HepG2 (cell line): Measurements from ENCODE around the gene DNAJC5. TPM values are rescaled to one million over a fixed set of nuclear protein-coding genes. Genes with fewer than 3 reads are reported as not detected.

Source experiments
- GATAD1 ChIP-seq: IDR thresholded peaks from 2 replicates; pipeline ENCODE4 v1.6.1; 2016; ENCODE audit warnings: missing genetic modification reagents, missing compliant biosample characterization
- JARID2 ChIP-seq: sonication (generic); formaldehyde crosslinking; IDR thresholded peaks from 2 replicates; pipeline ENCODE4 v1.8.1; 2023; ENCODE audit warnings: missing genetic modification reagents, inconsistent platforms; ENCODE audit not compliant: insufficient replicate concordance
- MATR3 ChIP-seq: sonication (generic); formaldehyde crosslinking; IDR thresholded peaks from 2 replicates; pipeline ENCODE4 v1.4.0; 2020; ENCODE audit warnings: missing genetic modification reagents
- MIER3 ChIP-seq: IDR thresholded peaks from 2 replicates; pipeline ENCODE4 v1.6.1; 2016; ENCODE audit warnings: missing compliant biosample characterization, borderline replicate concordance
- NFKB2 ChIP-seq: sonication (generic); formaldehyde crosslinking; IDR thresholded peaks from 2 replicates; pipeline ENCODE4 v1.4.0; 2020; ENCODE audit warnings: missing genetic modification reagents, borderline replicate concordance
- PAX8 ChIP-seq: sonication (generic); formaldehyde crosslinking; IDR thresholded peaks from 2 replicates; pipeline ENCODE4 v1.8.0; 2022; ENCODE audit warnings: mild to moderate bottlenecking, missing genetic modification reagents, borderline replicate concordance
- SYNCRIP ChIP-seq: fragments of 200-400 bp; formaldehyde crosslinking; IDR thresholded peaks from 2 replicates; pipeline ENCODE4 v1.6.1; 2018; ENCODE audit warnings: mild to moderate bottlenecking, low read depth, low read length; ENCODE audit not compliant: insufficient read depth
- TMF1 ChIP-seq: sonication (generic); formaldehyde crosslinking; IDR thresholded peaks from 2 replicates; pipeline ENCODE4 v1.8.1; 2022; ENCODE audit warnings: low read depth, missing genetic modification reagents
- ZIK1 ChIP-seq: sonication (generic); formaldehyde crosslinking; IDR thresholded peaks from 2 replicates; pipeline ENCODE4 v1.5.0; 2020; ENCODE audit warnings: mild to moderate bottlenecking, low read depth, missing genetic modification reagents, borderline replicate concordance
- ZNF761 ChIP-seq: sonication (generic); formaldehyde crosslinking; conservative IDR thresholded peaks from 2 replicates; pipeline ENCODE4 v1.4.0; 2020; ENCODE audit warnings: mild to moderate bottlenecking, missing genetic modification reagents
- ZNF768 ChIP-seq: sonication (generic); formaldehyde crosslinking; IDR thresholded peaks from 2 replicates; pipeline ENCODE4 v1.4.0; 2020; ENCODE audit warnings: missing genetic modification reagents
- ZNF776 ChIP-seq: sonication (generic); formaldehyde crosslinking; IDR thresholded peaks from 2 replicates; pipeline ENCODE4 v1.4.0; 2020; ENCODE audit warnings: mild to moderate bottlenecking, missing genetic modification reagents
- ZNF878 ChIP-seq: sonication (generic); formaldehyde crosslinking; IDR thresholded peaks from 2 replicates; pipeline ENCODE4 v1.8.1; 2023; ENCODE audit warnings: mild to moderate bottlenecking, missing genetic modification reagents, moderate library complexity
- polyA plus RNA-seq, 8 experiments: library from polyadenylated mRNA; depleted of rRNA in 3 of 8; stranded (reverse) in 7 of 8; unstranded in 1 of 8; fragments of >200 nt; fragmentation: Illumina TruSeq in 4 of 8; extraction: Trizol in 4 of 8; gene quantifications; 2 replicates each; pipeline versions ENCODE4 v1.2.1 to v1.2.3, GENCODE V29; 2011 to 2016; ENCODE audit warnings: low read depth in 4 of 8, missing spikeins in 1 of 8, mixed read lengths in 1 of 8; ENCODE audit not compliant: insufficient read depth in 1 of 8
- total RNA-seq, 5 experiments: library from RNA; depleted of rRNA; stranded (reverse); fragments of >200 nt; fragmentation: Illumina TruSeq; extraction: Trizol; gene quantifications; 2 replicates each; pipeline ENCODE4 v1.2.3, GENCODE V29; 2016; ENCODE audit warnings: low read depth in 1 of 5
- TF ChIP-seq, protein P1 (sequence below): sonication (generic); formaldehyde crosslinking; IDR thresholded peaks from 2 replicates; pipeline ENCODE4 v1.4.0; 2020; ENCODE audit warnings: missing genetic modification reagents, borderline replicate concordance
- TF ChIP-seq, protein P2 (sequence below): IDR thresholded peaks from 2 replicates; pipeline ENCODE4 v1.6.1; 2016; ENCODE audit warnings: missing compliant biosample characterization, missing genetic modification reagents, borderline replicate concordance
- TF ChIP-seq, protein P3 (sequence below): sonication (generic); formaldehyde crosslinking; IDR thresholded peaks from 2 replicates; pipeline ENCODE4 v1.8.0; 2022; ENCODE audit warnings: missing genetic modification reagents, mild to moderate bottlenecking, moderate library complexity, borderline replicate concordance
- TF ChIP-seq, protein P4 (sequence below): sonication (generic); formaldehyde crosslinking; IDR thresholded peaks from 2 replicates; pipeline ENCODE4 v1.4.0; 2020; ENCODE audit warnings: missing genetic modification reagents

Gene DNAJC5
- total and polyA plus RNA-seq, 2 of the 13 experiments (the other 11 are each of a cell fraction or from before 2014, with no cell fraction given), result 42.8 to 64.5 TPM

DNA sequence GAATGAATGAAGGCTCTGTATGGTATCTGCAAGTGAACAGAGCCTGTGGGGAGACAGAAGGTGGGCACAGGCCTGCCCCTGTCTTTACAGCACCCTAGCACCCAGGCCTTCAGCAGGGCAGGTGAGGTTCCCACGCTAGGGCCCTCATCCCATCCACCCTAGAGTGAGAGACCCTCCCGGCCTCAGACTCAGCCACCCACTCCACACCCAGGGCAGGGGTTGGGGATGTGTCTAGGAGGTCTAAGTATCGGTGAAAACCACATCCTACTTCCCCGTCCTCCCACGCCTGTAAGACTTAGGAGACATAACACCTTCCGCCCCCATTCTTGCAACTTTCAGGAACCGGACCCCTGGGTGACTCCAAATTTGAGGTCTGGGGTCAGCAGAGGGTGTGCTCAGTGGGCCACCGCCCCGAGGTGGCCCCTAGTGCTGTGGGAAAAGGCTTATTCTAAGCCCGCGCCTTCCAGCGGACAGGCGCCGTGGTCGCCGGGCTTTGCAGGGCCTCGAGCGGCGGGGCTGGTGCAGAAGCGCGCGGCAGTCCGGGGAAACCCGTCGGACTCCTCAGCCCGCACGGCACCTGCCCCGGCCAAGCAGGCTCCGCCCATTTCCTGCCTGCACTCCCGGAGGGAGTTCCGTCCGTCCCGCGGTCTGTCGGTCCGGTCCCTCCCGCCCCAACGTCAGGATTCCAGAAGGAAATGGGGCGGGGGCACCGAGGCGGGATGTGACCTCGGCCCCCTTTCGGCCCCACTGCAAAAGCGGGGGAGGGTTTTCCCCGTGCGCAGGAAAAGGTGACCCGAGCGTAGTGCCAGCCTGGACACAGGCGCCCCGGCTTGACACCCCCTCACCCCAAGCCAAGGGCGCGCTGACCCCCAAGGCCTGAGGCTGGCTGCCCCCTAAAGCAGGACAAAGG, 83.6 kb downstream of the DNAJC5 start (continued):
- no peak; the same call in 1 of the 2 replicates for TF ChIP-seq ZNF776 (CRISPR knock-in tag)
- TF ChIP-seq JARID2, result no peak
- TF ChIP-seq ZNF878 (CRISPR knock-in tag), result 0 out of 2 replicates have a peak, but pooled peaks have one; percentile 38
- TF ChIP-seq, protein P1, sequence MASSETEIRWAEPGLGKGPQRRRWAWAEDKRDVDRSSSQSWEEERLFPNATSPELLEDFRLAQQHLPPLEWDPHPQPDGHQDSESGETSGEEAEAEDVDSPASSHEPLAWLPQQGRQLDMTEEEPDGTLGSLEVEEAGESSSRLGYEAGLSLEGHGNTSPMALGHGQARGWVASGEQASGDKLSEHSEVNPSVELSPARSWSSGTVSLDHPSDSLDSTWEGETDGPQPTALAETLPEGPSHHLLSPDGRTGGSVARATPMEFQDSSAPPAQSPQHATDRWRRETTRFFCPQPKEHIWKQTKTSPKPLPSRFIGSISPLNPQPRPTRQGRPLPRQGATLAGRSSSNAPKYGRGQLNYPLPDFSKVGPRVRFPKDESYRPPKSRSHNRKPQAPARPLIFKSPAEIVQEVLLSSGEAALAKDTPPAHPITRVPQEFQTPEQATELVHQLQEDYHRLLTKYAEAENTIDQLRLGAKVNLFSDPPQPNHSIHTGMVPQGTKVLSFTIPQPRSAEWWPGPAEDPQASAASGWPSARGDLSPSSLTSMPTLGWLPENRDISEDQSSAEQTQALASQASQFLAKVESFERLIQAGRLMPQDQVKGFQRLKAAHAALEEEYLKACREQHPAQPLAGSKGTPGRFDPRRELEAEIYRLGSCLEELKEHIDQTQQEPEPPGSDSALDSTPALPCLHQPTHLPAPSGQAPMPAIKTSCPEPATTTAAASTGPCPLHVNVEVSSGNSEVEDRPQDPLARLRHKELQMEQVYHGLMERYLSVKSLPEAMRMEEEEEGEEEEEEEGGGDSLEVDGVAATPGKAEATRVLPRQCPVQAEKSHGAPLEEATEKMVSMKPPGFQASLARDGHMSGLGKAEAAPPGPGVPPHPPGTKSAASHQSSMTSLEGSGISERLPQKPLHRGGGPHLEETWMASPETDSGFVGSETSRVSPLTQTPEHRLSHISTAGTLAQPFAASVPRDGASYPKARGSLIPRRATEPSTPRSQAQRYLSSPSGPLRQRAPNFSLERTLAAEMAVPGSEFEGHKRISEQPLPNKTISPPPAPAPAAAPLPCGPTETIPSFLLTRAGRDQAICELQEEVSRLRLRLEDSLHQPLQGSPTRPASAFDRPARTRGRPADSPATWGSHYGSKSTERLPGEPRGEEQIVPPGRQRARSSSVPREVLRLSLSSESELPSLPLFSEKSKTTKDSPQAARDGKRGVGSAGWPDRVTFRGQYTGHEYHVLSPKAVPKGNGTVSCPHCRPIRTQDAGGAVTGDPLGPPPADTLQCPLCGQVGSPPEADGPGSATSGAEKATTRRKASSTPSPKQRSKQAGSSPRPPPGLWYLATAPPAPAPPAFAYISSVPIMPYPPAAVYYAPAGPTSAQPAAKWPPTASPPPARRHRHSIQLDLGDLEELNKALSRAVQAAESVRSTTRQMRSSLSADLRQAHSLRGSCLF (CRISPR knock-in tag), result peak; percentile 78; the same call in 1 of the 2 replicates
- TF ChIP-seq SYNCRIP, result no peak
- peak; percentile 94; the same call in 1 of the 2 replicates for TF ChIP-seq NFKB2 (CRISPR knock-in tag)
- peak; percentile 86 for TF ChIP-seq GATAD1 (CRISPR knock-in tag)
- TF ChIP-seq MIER3 (CRISPR knock-in tag), result peak; percentile 78; the same call in 1 of the 2 replicates
- TF ChIP-seq TMF1 (CRISPR knock-in tag), result no peak
- TF ChIP-seq, protein P2, sequence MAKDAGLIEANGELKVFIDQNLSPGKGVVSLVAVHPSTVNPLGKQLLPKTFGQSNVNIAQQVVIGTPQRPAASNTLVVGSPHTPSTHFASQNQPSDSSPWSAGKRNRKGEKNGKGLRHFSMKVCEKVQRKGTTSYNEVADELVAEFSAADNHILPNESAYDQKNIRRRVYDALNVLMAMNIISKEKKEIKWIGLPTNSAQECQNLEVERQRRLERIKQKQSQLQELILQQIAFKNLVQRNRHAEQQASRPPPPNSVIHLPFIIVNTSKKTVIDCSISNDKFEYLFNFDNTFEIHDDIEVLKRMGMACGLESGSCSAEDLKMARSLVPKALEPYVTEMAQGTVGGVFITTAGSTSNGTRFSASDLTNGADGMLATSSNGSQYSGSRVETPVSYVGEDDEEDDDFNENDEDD (CRISPR knock-in tag), result peak; percentile 92
- no peak; the same call in 1 of the 2 replicates for TF ChIP-seq ZNF761
- TF ChIP-seq, protein P3, sequence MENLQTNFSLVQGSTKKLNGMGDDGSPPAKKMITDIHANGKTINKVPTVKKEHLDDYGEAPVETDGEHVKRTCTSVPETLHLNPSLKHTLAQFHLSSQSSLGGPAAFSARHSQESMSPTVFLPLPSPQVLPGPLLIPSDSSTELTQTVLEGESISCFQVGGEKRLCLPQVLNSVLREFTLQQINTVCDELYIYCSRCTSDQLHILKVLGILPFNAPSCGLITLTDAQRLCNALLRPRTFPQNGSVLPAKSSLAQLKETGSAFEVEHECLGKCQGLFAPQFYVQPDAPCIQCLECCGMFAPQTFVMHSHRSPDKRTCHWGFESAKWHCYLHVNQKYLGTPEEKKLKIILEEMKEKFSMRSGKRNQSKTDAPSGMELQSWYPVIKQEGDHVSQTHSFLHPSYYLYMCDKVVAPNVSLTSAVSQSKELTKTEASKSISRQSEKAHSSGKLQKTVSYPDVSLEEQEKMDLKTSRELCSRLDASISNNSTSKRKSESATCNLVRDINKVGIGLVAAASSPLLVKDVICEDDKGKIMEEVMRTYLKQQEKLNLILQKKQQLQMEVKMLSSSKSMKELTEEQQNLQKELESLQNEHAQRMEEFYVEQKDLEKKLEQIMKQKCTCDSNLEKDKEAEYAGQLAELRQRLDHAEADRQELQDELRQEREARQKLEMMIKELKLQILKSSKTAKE (CRISPR knock-in tag), result no peak
- TF ChIP-seq PAX8 (CRISPR knock-in tag), result no peak
- TF ChIP-seq, protein P4, sequence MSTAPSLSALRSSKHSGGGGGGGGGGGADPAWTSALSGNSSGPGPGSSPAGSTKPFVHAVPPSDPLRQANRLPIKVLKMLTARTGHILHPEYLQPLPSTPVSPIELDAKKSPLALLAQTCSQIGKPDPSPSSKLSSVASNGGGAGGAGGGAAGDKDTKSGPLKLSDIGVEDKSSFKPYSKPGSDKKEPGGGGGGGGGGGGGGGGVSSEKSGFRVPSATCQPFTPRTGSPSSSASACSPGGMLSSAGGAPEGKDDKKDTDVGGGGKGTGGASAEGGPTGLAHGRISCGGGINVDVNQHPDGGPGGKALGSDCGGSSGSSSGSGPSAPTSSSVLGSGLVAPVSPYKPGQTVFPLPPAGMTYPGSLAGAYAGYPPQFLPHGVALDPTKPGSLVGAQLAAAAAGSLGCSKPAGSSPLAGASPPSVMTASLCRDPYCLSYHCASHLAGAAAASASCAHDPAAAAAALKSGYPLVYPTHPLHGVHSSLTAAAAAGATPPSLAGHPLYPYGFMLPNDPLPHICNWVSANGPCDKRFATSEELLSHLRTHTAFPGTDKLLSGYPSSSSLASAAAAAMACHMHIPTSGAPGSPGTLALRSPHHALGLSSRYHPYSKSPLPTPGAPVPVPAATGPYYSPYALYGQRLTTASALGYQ (CRISPR knock-in tag), result peak; percentile 70; the same call in 1 of the 2 replicates
- TF ChIP-seq ZNF768 (CRISPR knock-in tag), result peak; percentile 79
- TF ChIP-seq MATR3 (CRISPR knock-in tag), result no peak
- TF ChIP-seq ZIK1 (CRISPR knock-in tag), result peak; percentile 73; the same call in 1 of the 2 replicates
